ENCODE measurements around the gene PADI6.

DNA sequence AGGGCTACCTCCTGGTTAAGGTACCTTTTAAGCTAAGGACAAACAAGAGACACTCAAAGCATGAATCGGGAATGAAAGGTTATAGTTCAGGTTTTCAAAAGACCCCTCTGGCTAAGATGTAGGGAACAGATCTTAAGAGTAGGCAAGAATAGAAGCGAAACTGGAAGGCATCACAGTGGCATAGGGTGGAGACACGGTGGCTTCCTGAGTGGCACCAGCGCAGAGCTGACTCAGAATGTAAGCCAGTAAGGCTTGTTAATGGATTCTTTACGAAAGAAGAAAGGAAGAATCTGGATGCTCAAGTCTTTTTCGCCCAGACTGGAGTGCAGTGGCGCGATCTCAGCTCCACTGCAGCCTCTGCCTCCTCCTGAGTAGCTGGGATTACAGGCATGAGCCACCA, 21.2 kb downstream of the PADI6 start:
- TF ChIP-seq, protein P1, sequence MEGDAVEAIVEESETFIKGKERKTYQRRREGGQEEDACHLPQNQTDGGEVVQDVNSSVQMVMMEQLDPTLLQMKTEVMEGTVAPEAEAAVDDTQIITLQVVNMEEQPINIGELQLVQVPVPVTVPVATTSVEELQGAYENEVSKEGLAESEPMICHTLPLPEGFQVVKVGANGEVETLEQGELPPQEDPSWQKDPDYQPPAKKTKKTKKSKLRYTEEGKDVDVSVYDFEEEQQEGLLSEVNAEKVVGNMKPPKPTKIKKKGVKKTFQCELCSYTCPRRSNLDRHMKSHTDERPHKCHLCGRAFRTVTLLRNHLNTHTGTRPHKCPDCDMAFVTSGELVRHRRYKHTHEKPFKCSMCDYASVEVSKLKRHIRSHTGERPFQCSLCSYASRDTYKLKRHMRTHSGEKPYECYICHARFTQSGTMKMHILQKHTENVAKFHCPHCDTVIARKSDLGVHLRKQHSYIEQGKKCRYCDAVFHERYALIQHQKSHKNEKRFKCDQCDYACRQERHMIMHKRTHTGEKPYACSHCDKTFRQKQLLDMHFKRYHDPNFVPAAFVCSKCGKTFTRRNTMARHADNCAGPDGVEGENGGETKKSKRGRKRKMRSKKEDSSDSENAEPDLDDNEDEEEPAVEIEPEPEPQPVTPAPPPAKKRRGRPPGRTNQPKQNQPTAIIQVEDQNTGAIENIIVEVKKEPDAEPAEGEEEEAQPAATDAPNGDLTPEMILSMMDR (IDR thresholded peaks at IDR 0.05; ENCODE audit: control extremely low read depth in 1 of 3, insufficient read depth in 1 of 3, low read depth in 1 of 3, low read length in 3 of 3): no peak
- TF ChIP-seq POLR2AphosphoS5 (IDR thresholded peaks at IDR 0.05; ENCODE audit: low read depth, low read length) (no peak), YY1 (IDR thresholded peaks at IDR 0.05; ENCODE audit: low read depth, low read length) (no peak), ATF3 (IDR thresholded peaks at IDR 0.05; ENCODE audit: insufficient read depth, low read depth, low read length) (no peak), SIX5 (IDR thresholded peaks at IDR 0.05; ENCODE audit: low read depth, low read length) (no peak), MAX (IDR thresholded peaks at IDR 0.05) (no peak), RAD21 (IDR thresholded peaks at IDR 0.05 in 1 of 2, conservative IDR thresholded peaks at IDR 0.05 in 1 of 2; ENCODE audit: low read depth in 2 of 2, low read length in 2 of 2) (no peak), RXRA (IDR thresholded peaks at IDR 0.05; ENCODE audit: insufficient read depth, low read depth, low read length) (no peak)
